ENCODE data around the gene SUN3.

- TF ChIP-seq CTCF (IDR thresholded peaks at IDR 0.05) (no peak), EZH2 (IDR thresholded peaks at IDR 0.05) (no peak)
These were observed 37.6 kb downstream of the SUN3 start for GRCh38 chr7:47991270-47991669.

Measured in neural progenitor cell (in vitro differentiated cells).